HG02678 (cell line): Measurements from ENCODE around the gene MAP2.
A peak's percentile ranks its signal among the peaks of the same experiment; 100 is the strongest.

ENCODE experiments used
- ATAC-seq: cut with Tn5 transposase; IDR thresholded peaks from one replicate; pipeline ENCODE4 v1.9.1; 2021; ENCODE audit warnings: mild to moderate bottlenecking, moderate library complexity; ENCODE audit not compliant: unreplicated experiment

Gene MAP2

GRCh38 chr2:209423562-209424198 lies at the start of gene MAP2:
MAP2 (plus strand) TSS chr2:209424047; CDS start chr2:209653171, 229,124 bp downstream.
- peak; percentile 97 for ATAC-seq

DNA sequence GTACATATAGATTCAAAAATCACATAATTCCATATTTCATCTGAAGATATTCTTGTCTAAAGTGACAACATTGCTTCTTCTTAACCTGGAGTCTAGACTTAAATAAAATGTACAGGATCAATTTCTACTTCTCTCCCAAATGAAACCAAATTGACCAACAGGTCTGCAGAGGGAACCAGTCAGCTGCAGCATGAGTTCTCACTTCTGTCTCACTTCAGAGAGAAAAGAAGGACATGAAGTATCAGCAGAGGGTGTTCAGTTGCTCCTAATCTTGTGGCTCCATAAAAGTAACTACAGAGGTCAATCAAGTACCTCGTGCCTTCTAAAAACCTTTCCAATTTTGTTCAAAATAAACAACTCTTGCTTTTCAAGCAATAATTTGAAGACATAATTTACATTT lies 47.2 kb upstream of the MAP2 start:
- no peak for ATAC-seq

- ATAC-seq, result peak; percentile 99
Measured at GRCh38 chr2:209380293-209380692, 43.6 kb upstream of the MAP2 start.

- no peak for ATAC-seq
Measured at GRCh38 chr2:209381091-209381490, 42.8 kb upstream of the MAP2 start.

DNA sequence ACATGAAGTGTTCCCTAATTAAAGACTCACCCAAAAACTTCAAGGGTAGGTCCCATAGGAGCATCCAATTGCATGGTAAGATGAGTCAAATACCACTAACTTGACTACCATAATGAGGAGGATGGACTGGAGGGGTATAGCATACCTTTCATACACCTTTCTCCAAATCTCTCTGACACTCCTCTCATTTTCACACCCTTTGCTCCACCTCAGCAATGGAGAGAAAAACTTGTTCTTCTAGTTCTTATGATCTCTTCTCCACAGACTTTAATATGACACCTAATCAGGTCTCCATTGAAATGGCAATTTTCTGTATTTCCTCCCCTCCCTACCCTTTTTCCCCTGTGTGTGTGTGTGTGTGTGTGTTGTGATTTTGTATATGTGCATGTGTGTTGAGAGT lies 41.1 kb upstream of the MAP2 start:
- no peak for ATAC-seq

- ATAC-seq, result no peak
Measured at GRCh38 chr2:209383212-209383611, 40.6 kb upstream of the MAP2 start.

DNA sequence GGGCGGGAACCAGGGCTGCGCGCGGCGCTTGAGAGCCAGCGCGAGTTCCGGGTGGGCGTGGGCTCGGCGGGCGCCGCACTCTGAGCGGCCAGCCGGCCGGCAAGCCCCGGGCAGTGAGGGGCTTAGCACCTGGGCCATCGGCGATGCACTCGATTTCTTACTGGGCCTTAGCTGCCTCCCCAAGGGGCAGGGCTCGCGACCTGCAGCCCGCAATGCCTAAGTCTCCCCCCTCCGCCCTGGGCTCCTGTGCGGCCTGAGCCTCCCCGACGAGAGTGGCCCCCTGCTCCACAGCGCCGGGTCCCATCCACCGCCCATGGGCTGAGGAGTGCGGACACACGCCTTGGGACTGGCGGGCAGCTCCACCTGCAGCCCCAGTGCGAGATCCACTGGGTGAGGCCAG lies 36.5 kb upstream of the MAP2 start:
- no peak for ATAC-seq

- no peak for ATAC-seq
Measured at GRCh38 chr2:209388446-209389037, 35.3 kb upstream of the MAP2 start.

GRCh38 chr2:209389171-209389618 lies 34.7 kb upstream of the MAP2 start:
- no peak for ATAC-seq

DNA sequence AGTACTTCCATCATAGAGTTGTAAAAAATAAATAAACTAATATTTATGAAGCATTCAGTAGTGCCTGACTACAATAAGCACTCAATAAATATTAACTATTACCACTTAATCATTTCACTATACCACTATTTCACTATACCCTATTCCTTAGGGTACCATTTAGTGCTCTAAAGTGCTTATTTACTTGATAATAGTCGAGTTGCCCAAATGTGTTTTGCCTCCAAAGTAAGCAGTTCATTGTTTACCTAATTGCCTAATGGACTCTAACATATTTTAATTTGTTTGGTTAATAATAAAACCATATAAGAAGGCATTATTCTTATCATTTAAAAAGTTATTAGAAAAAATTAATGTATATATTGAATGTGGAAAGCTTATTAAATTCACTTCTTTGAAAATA lies 33.0 kb upstream of the MAP2 start:
- ATAC-seq, result no peak

- no peak for ATAC-seq
Measured at GRCh38 chr2:209391776-209392401, 32.0 kb upstream of the MAP2 start.

DNA sequence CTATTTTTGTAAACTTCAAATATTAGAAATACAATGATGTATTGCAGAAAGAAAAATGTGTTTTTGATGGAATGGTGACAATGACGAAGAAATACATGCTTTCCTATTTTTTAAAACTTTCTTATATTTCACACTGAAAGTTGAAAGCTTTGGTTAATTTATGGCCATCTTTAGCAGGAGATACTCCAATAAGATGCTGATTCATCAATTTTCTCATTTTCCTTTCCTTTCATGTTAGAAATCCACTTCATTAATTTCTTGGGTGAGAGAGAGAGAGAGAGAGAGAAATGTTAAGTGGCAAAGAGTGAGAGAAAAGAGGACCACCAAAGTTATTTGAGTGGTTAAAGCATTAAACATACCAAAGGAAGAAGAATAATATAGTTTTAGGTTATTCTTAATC lies 28.6 kb upstream of the MAP2 start:
- ATAC-seq, result no peak

DNA sequence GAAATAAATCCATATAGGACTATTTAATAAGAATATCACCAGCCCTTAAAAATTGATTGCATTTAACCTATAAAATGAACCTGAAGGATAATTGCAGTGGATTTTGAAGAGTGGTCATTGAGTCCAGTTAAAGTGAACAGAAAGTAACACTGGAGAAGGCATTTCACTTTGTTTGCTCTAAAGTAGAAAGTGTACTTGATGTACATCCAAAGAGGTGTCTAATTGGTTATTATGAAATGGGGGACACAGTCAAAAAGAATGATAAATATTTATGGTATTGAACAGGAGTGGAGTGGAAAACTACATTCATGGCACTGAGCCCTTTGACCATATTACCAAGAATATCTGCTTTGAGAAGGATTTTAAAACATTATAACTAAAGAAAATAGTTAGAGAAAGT lies 28.2 kb upstream of the MAP2 start:
- ATAC-seq, result no peak

DNA sequence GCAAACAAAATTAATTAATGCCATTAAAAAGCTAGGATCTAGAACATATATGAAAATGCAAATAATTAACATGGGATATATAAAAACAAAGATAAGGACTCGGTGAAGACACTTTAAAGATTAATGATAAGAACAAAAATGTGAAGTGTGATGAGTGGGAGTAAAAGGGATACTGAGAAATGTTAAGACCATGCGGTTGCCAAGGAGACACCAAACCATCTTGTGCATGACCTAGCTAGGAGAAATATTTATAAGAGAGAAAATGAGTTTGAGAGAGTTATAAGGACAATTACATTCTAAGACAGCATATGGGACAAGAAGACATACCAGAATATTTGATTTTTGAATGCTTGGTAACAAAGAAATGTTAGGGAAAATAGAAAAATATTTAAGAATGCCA lies 25.4 kb upstream of the MAP2 start:
- ATAC-seq, result no peak

- no peak for ATAC-seq
Measured at GRCh38 chr2:209401788-209402187, 22.1 kb upstream of the MAP2 start.

- no peak for ATAC-seq
Measured at GRCh38 chr2:209411296-209411695, 12.6 kb upstream of the MAP2 start.

DNA sequence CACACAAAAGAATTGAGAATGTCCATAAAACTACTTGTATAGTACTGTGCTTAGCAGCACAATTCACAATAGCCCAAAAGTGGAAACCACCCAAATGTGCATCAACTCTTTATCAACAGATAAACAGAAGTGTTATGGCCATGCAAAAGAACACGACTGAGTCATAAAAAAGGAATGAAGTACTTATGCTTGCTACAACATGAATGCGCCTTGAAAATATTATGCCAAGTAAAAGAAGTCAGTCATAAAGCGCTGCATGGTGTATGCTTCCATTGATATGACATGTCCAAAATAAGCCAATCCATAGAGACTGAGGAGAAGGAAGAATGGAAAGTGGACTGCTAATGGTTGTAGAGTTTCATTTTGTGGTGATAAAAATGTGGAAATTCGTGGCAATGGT lies 12.1 kb upstream of the MAP2 start:
- ATAC-seq, result no peak

- ATAC-seq, result no peak
Measured at GRCh38 chr2:209413311-209414014, 10.4 kb upstream of the MAP2 start.

GRCh38 chr2:209416913-209417312 lies 6.9 kb upstream of the MAP2 start:
- ATAC-seq, result no peak

- no peak for ATAC-seq
Measured at GRCh38 chr2:209422191-209422754, 1.6 kb upstream of the MAP2 start.

GRCh38 chr2:209424199-209424701 lies 403 bp downstream of the MAP2 start:
- ATAC-seq, result peak; percentile 15
